Skeletal muscle cell (primary cell): Measurements from ENCODE around the gene PRMT1.

Experiments used
- DNase-seq: peaks from one replicate; pipeline ENCODE4 v3.0.0-alpha.2; 2010; ENCODE audit warnings: low read depth
- H3K4me3 ChIP-seq: 2 replicates; pipeline ENCODE4 v1.5.1; 2011; ENCODE audit warnings: low read depth, mild to moderate bottlenecking, control low read depth, low read length, moderate library complexity

The PRMT1 gene

GRCh38 chr19:49646586-49646985 is 30.5 kb upstream of the PRMT1 start:
- no peak for DNase-seq
- H3K4me3 ChIP-seq = no peak overlapping the region

DNA sequence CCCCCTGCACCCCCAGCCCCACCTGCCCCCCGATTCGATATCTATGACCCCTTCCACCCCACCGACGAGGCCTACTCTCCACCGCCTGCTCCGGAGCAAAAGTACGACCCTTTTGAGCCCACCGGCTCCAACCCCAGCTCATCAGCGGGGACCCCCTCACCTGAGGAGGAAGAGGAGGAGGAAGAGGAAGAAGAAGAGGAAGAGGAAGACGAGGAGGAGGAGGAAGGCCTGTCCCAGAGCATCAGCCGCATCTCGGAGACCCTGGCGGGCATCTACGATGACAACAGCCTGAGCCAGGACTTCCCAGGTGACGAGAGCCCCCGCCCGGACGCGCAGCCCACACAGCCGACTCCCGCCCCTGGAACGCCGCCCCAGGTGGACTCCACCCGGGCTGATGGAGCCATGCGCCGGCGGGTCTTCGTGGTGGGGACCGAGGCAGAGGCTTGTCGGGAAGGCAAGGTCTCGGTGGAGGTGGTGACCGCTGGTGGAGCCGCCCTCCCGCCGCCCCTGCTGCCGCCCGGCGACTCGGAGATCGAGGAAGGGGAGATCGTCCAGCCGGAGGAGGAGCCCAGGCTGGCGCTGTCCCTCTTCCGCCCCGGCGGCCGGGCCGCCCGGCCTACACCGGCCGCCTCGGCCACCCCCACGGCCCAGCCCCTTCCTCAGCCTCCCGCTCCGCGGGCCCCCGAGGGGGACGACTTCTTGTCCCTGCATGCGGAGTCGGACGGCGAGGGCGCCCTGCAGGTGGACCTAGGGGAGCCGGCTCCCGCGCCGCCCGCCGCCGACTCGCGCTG is 25.8 kb upstream of the PRMT1 start:
- no peak for DNase-seq
- H3K4me3 ChIP-seq = no peak overlapping the region

DNA sequence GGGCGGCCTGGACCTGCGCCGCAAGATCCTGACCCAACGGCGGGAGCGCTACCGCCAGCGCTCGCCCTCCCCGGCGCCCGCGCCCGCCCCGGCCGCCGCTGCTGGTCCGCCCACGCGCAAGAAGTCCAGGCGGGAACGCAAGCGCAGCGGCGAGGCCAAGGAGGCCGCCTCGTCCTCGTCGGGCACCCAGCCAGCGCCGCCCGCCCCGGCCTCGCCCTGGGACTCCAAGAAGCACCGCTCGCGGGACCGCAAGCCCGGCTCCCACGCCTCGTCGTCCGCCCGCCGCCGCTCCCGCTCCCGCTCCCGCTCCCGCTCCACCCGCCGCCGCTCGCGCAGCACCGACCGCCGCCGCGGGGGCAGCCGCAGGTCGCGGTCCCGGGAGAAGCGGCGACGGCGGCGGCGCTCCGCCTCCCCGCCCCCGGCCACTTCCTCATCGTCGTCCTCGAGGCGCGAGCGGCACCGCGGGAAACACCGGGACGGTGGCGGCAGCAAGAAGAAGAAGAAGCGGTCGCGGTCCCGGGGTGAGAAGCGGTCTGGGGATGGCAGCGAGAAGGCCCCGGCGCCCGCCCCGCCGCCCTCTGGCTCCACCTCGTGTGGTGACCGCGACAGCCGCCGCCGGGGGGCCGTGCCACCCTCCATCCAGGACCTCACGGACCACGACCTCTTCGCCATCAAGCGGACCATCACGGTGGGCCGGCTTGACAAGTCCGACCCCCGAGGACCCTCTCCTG is 25.1 kb upstream of the PRMT1 start:
- no peak for DNase-seq
- H3K4me3 ChIP-seq = no peak overlapping the region

GRCh38 chr19:49652551-49653465 is 24.3 kb upstream of the PRMT1 start:
- DNase-seq = no peak

DNA sequence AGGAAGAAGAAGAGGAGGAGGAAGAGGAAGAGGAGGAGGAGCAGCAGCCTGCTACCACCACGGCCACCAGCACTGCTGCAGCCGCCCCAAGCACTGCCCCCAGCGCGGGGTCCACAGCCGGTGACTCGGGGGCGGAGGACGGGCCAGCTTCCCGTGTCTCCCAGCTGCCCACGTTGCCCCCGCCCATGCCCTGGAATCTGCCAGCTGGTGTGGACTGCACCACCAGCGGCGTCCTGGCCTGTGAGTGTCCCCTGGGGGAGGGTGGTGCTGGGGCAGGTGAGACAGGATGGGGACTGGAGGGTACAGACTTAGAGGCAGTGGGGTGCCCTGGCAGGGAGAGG is 23.6 kb upstream of the PRMT1 start:
- H3K4me3 ChIP-seq = no peak overlapping the region
- DNase-seq = no peak

More at GRCh38 chr19:49652551-49653465, 24.3 kb upstream of the PRMT1 start:
- no peak overlapping the region for H3K4me3 ChIP-seq

DNA sequence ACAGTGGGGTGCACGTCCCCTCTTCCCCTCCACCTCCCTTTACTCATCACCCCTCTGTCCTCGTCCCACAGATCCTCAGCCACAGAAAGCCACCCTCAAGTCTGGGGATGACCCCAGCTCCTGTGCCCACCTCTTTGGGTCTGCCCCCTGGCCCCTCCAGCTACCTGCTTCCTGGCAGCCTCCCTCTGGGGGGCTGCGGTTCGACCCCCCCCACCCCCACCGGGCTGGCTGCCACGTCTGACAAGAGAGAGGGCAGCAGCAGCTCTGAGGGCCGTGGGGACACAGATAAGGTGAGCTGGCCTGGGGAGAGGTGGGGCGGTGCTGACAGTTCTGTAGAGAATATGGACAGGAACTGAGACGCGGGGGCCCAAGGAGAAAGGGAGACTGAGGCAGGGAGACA is 22.5 kb upstream of the PRMT1 start:
- no peak for DNase-seq
- H3K4me3 ChIP-seq = no peak overlapping the region

- DNase-seq = no peak
- H3K4me3 ChIP-seq = no peak overlapping the region
Measured at GRCh38 chr19:49655570-49656455, 21.3 kb upstream of the PRMT1 start.

DNA sequence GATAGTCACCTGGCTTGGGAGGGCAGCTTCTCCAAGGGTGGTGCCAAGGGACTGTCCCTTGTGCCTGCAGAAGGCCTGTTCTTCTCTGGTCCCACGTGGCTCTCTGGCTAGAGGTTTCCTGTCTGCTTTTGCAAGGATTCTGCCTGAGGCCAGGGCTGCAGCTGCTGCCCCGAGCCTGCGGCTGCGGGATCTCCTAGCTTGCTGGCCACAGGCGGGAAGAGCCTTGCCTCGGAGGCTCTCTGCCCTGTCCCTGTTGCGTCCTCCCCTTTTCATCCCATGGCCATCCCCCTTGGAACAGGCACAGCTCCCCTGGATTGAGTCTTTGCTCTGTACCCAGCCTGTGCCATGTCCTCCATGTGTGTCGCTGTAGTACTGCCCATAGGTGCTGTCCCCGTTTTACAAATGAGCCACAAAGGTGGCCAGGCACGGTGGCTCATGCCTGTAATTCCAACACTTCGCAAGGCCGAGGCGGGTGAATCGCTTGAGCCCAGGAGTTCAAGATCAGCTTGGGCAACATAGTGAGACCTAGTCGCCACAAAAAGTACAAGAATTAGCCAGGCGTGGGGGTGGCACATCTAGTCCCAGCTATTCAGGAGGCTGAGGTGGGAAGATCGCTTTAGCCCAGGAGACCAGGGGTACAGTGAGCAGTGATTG is 20.5 kb upstream of the PRMT1 start:
- no peak overlapping the region for H3K4me3 ChIP-seq

GRCh38 chr19:49657493-49658138 is 19.5 kb upstream of the PRMT1 start:
- no peak for DNase-seq

More for the DNA sequence above, 20.5 kb upstream of the PRMT1 start:
- no peak for DNase-seq

DNA sequence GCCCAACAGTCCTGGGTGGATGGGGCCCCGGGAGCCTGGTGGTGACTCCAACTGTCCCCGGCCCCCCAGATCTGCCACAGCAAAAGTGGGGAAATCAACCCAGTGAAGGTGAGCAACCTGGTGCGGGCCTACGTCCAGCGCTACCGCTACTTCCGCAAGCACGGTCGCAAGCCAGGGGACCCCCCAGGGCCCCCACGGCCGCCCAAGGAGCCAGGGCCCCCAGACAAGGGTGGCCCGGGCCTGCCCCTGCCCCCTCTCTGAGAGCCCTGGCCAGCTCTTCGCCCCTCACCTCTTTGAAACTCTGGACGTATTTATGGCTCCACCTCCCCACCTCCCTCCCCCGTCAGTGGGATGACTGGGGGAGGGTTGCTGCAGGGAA is 18.9 kb upstream of the PRMT1 start:
- no peak for DNase-seq
- H3K4me3 ChIP-seq = no peak overlapping the region

More at GRCh38 chr19:49657493-49658138, 19.5 kb upstream of the PRMT1 start:
- H3K4me3 ChIP-seq = no peak overlapping the region

DNA sequence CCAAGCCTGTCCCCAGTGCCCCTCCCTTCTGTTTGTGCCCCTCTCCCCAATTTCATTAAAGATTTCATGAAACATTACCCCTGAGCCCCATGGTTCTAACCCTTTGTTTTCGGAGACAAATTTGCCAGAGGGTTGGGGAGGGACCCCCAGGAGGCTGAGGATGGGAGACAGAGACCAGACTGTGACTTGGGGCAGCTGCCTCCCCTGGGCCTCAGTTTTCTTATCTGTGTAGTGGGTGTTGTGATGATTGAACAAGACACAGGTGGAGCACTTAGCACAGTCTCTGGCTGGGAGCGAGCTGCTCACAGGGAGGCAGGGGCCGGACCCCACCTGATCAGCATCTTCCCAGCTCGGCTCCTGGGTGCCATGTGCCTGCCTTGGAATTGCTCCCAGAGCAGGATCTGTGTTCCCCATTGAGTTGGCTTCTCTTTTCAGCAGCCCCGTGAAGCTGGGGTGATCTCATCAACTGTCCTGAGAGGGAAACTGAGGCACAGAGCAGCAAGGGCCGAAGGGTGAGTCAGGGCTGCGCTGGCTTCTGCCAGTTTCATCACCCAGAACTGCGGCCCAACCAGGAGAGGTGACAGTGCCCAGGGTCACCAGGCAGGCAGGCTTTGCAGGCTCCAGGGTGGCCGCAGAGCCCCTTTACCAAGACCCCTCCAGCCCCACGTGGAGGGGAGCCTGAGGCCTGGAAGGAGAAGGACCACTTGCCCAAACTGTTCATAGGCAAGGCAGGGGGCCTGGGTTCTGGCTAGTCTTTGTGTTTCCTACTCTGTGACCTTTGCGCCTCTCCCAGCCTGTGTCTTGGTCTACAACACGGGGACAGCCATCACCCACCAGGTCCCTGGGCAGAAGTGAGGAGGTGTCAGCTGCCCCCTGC is 18.3 kb upstream of the PRMT1 start:
- no peak overlapping the region for H3K4me3 ChIP-seq
- no peak for DNase-seq

GRCh38 chr19:49660338-49660961 is 16.6 kb upstream of the PRMT1 start:
- no peak for DNase-seq
- H3K4me3 ChIP-seq = no peak overlapping the region

GRCh38 chr19:49662011-49662410 is 15.1 kb upstream of the PRMT1 start:
- H3K4me3 ChIP-seq = no peak overlapping the region
- no peak for DNase-seq

DNA sequence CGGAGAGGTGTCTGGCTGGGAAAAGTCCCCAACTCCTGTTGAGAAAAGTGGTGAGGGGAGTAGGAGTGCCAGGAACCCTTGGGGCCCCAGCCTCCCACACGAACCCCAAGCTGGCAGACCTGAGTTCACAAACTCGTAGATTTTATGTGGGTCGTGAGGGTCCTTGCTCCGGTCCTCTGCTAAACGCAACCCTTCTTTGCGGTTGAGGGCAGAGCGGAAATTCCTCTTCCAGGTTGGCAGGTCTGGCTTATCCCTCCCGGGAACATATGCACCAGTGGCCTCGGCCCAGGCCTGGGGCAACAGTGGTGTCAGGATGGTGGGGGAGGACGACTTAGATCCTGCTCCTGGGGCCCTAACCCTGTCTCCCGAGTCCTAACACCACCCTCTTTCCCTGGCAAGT is 13.8 kb upstream of the PRMT1 start:
- H3K4me3 ChIP-seq = no peak overlapping the region
- no peak for DNase-seq

DNA sequence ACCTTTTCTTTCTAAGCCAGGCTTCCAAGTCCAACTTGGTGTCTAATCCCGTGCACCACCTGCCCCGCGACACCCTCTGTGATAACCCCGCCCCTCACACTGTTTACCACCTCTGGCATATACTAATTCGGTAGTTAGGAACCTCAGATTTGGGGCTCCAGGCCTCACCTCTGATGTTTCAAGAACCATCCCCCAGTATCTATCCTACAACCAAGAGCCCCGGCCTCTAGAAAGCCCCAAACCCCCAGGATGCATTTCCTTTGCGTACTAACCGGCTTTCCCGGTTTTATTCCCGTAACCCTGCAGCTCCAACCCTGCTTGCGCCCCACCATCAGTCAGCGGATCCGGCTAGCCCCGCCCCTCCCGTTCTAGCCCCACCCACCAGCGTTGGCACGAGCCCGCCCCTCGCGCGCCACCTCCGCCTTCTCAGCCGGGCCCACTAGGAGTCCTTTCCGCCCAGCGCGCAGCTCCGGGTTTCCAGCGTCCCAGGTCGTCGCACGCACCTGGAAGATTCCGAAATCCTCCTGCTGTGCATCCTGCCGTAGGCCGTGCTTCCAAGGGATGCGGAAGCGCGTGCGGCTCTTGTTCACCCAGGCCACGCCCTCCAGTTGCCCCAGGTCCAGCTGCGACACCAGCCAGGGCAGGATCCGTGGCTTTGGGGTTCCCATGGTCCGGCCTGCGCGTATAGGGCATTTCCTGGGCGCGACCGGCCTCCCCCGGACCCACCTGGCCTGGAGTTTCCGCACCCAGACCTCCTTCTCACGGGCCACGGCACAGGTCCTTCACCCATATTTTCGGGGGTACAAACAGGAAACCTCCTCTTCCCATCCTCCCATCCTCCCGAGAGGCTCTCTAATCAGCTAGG is 12.7 kb upstream of the PRMT1 start:
- H3K4me3 ChIP-seq = peak overlapping the region; percentile 95
- DNase-seq = peak; percentile 41

DNA sequence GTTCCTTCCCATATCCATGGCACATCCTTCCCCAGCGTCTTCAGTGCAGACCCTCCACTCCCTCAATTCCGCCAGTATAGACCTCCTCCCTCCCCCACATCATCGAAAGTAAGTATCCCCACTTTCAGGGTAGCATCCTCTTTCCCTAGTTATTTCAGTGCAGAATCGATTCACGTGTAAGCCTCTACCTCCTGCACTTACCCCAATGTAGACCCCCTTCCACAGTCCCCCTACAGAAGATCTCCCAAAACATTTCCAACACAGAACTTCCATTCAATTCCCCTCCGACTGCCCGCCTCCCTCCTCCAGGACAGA is 12.1 kb upstream of the PRMT1 start:
- DNase-seq = no peak
- peak overlapping the region; percentile 95 for H3K4me3 ChIP-seq
